Hepatocyte (in vitro differentiated cells): Measurements from ENCODE around the gene WDR91. TPM values are rescaled to one million over a fixed set of nuclear protein-coding genes. Genes with fewer than 3 reads are reported as not detected.
A peak's percentile ranks its signal among the peaks of the same experiment; 100 is the strongest.

Experiments used
- DNase-seq: peaks from one replicate; pipeline ENCODE4 v3.0.0-alpha.2; 2016; ENCODE audit warnings: low spot score
- H2AFZ ChIP-seq: fragments of 200-600 bp; sonication (generic); 2 replicates; pipeline ENCODE4 v1.6.0; 2016; ENCODE audit warnings: antibody characterized with exemption, mild to moderate bottlenecking
- H3K27ac ChIP-seq: fragments of 200-600 bp; sonication (generic); 2 replicates; pipeline ENCODE4 v1.5.1; 2016; ENCODE audit warnings: mild to moderate bottlenecking
- H3K27me3 ChIP-seq: fragments of 200-600 bp; sonication (generic); 2 replicates; pipeline ENCODE4 v1.6.1; 2016
- H3K36me3 ChIP-seq: fragments of 200-600 bp; sonication (generic); replicated peaks from 2 replicates; pipeline ENCODE4 v1.5.1; 2016; ENCODE audit warnings: low read depth; ENCODE audit not compliant: insufficient read depth
- H3K4me1 ChIP-seq: fragments of 200-600 bp; sonication (generic); 2 replicates; pipeline ENCODE4 v1.5.1; 2016; ENCODE audit warnings: mild to moderate bottlenecking, moderate library complexity; ENCODE audit not compliant: insufficient read depth
- H3K4me2 ChIP-seq: fragments of 200-600 bp; sonication (generic); 2 replicates; pipeline ENCODE4 v1.6.0; 2016
- H3K4me3 ChIP-seq: fragments of 200-600 bp; sonication (generic); 2 replicates; pipeline ENCODE4 v1.5.1; 2016; ENCODE audit warnings: mild to moderate bottlenecking
- H3K79me2 ChIP-seq: fragments of 200-600 bp; sonication (generic); 2 replicates; pipeline ENCODE4 v1.6.0; 2017; ENCODE audit warnings: mild to moderate bottlenecking
- H3K9me2 ChIP-seq: fragments of 200-600 bp; sonication (generic); replicated peaks from 2 replicates; pipeline ENCODE4 v1.6.0; 2017; ENCODE audit warnings: mild to moderate bottlenecking; ENCODE audit not compliant: insufficient read depth
- H3K9me3 ChIP-seq: fragments of 200-600 bp; sonication (generic); 2 replicates; pipeline ENCODE4 v1.5.1; 2016; ENCODE audit warnings: low read depth, mild to moderate bottlenecking
- H4K20me1 ChIP-seq: fragments of 200-600 bp; sonication (generic); 2 replicates; pipeline ENCODE4 v1.6.0; 2016; ENCODE audit warnings: mild to moderate bottlenecking; ENCODE audit not compliant: insufficient read depth, poor library complexity, severe bottlenecking
- EZH2 ChIP-seq: fragments of 200-600 bp; sonication (generic); IDR thresholded peaks from 2 replicates; pipeline ENCODE4 v1.6.1; 2016; ENCODE audit warnings: antibody characterized with exemption, mild to moderate bottlenecking, borderline replicate concordance
- EZH2phosphoT487 ChIP-seq: fragments of 200-600 bp; sonication (generic); IDR thresholded peaks from one replicate; pipeline ENCODE4 v1.6.1; 2018; ENCODE audit warnings: antibody characterized with exemption, mild to moderate bottlenecking, low read depth, moderate library complexity; ENCODE audit not compliant: unreplicated experiment, severe bottlenecking
- WGBS: methylation state at CpG from one replicate; pipeline ENCODE4 v1.1.6; 2016; ENCODE audit warnings: low lambda C conversion rate; ENCODE audit errors: missing lambda C conversion rate; 5-methylcytosine and 5-hydroxymethylcytosine counted together
- polyA plus RNA-seq: library from polyadenylated mRNA; unstranded; fragments of >200 nt; fragmentation: Nextera tagmentation; extraction: Ambion mirVana; gene quantifications from 2 replicates; pipeline ENCODE4 v1.2.1, GENCODE V29; 2016
- total RNA-seq: library from RNA; depleted of rRNA; stranded (reverse); fragments of >200 nt; gene quantifications from 2 replicates; pipeline ENCODE4 v1.2.3, GENCODE V29; 2014
- TF ChIP-seq, protein P1 (sequence below): fragments of 200-600 bp; sonication (generic); IDR thresholded peaks from 2 replicates; pipeline ENCODE4 v1.5.1; 2016; ENCODE audit warnings: antibody characterized with exemption, mild to moderate bottlenecking; ENCODE audit not compliant: poor library complexity

The WDR91 gene
- total and polyA plus RNA-seq, 2 experiments from 2014 or later, result 8.0 to 8.2 TPM

DNA sequence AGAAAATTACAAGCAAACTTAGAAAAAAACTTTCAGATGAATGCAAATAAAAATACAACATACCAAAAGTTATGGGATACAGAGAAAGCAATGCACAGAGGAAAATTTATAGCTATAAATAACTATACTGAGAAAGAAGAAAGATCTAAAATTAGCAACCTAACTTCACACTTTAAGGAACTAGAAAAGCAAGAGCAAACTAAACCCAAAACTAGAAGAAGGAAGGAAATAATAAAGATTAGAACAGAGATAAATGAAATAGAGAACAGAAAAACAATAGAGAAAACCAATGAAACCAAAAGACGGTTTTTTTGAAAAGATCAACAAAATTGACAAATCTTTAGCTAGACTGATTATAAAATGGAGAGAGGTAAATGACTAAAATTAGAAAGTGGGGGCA, 12.7 kb upstream of the WDR91 start:
- 92% methylated on average over 1 of the region's 1 CpG for WGBS
- TF ChIP-seq EZH2, result no peak
- no peak for TF ChIP-seq EZH2phosphoT487
- TF ChIP-seq, protein P1, sequence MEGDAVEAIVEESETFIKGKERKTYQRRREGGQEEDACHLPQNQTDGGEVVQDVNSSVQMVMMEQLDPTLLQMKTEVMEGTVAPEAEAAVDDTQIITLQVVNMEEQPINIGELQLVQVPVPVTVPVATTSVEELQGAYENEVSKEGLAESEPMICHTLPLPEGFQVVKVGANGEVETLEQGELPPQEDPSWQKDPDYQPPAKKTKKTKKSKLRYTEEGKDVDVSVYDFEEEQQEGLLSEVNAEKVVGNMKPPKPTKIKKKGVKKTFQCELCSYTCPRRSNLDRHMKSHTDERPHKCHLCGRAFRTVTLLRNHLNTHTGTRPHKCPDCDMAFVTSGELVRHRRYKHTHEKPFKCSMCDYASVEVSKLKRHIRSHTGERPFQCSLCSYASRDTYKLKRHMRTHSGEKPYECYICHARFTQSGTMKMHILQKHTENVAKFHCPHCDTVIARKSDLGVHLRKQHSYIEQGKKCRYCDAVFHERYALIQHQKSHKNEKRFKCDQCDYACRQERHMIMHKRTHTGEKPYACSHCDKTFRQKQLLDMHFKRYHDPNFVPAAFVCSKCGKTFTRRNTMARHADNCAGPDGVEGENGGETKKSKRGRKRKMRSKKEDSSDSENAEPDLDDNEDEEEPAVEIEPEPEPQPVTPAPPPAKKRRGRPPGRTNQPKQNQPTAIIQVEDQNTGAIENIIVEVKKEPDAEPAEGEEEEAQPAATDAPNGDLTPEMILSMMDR, result no peak
- no peak overlapping the region for H3K4me3 ChIP-seq
- no peaks in the 10 kb centered on the region for H3K36me3 ChIP-seq
- no peaks in the 10 kb centered on the region for H3K27me3 ChIP-seq
- H3K4me1 ChIP-seq, result no peaks in the 10 kb centered on the region
- no peak overlapping the region for H2AFZ ChIP-seq
- no peaks in the 10 kb centered on the region for H3K79me2 ChIP-seq
- DNase-seq, result no peak
- H3K9me3 ChIP-seq, result no peaks in the 10 kb centered on the region
- no peak overlapping the region for H3K4me2 ChIP-seq
- no peak overlapping the region for H3K27ac ChIP-seq
- H3K9me2 ChIP-seq, result no peaks in the 10 kb centered on the region
- no peaks in the 10 kb centered on the region for H4K20me1 ChIP-seq

DNA sequence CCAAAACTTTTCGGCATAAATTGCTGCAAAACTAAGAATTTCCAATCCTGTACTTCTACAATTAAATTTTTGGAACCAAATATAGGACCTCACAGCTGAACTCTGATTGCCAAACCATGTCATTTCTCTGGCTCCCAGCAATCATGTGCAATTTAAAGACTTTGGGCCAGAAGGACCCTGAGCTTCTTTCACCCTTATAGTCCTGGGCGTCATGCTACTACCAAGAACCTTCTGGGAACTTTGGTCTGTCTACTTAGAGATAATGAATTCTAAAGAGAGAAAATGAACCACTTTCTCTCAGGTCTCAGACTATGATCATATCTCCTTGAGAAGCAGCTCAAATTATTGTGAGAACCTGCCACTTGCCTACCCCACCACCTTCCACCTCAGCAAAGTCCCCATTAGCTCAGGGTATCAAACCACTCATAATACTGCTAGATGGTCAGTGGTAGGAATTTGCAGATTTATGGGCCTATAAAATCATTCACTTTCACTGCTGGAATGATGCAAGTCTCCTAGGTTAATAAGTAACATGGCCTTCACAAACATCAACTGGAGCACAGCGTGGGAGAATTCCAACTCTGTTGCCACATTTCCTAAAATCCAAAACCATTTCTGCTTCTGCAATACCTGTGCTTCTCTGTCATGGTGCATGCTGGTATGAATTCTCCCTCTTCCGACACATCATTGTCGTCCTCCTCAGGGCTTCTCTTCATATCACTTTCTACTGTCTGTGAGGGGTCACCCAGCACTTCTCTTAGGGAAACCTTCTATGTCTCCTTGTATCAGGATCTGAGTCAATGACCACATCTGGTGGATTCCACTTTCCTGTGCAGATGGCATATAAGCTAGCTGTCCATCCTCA, 6.6 kb upstream of the WDR91 start:
- H3K27me3 ChIP-seq, result no peaks in the 10 kb centered on the region
- H3K4me1 ChIP-seq, result no peaks in the 10 kb centered on the region
- H3K9me3 ChIP-seq, result no peaks in the 10 kb centered on the region
- no peak overlapping the region for H2AFZ ChIP-seq
- no peak overlapping the region for H3K4me3 ChIP-seq
- H3K27ac ChIP-seq, result no peak overlapping the region
- no peaks in the 10 kb centered on the region for H3K9me2 ChIP-seq
- no peaks in the 10 kb centered on the region for H3K36me3 ChIP-seq
- H4K20me1 ChIP-seq, result no peaks in the 10 kb centered on the region
- H3K79me2 ChIP-seq, result no peaks in the 10 kb centered on the region
- DNase-seq, result peak; percentile 34
- 81% methylated on average over 5 of the region's 5 CpGs for WGBS
- H3K4me2 ChIP-seq, result no peak overlapping the region
- TF ChIP-seq EZH2, result no peak
- TF ChIP-seq, protein P1, result no peak
- TF ChIP-seq EZH2phosphoT487, result no peak

DNA sequence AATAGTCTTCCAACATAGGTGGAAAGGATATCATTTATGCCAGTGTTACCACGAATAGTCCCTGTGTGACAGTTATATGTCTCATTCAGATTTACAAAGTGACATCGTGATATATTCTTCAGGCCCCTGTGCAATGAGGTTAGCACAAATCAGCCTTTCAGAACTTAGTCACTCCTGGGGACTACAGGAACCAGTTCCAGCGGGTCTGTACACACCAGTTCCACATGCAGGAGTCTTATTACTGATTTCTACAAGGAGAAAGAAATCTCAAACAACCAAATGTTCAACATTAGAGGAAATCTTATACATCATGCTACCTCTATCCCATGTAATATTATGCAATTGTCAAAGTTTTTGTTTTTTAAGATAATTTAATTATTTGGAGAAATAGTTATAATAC, 4.4 kb upstream of the WDR91 start:
- DNase-seq, result no peak
- Histone ChIP-seq H3K4me3 (no peak overlapping the region), H3K4me2 (no peak overlapping the region), H3K9me2 (no peaks in the 10 kb centered on the region), H3K79me2 (no peaks in the 10 kb centered on the region), H2AFZ (no peak overlapping the region), H3K9me3 (no peaks in the 10 kb centered on the region), H4K20me1 (no peaks in the 10 kb centered on the region), H3K36me3 (no peaks in the 10 kb centered on the region), H3K4me1 (no peaks in the 10 kb centered on the region), H3K27me3 (no peaks in the 10 kb centered on the region), H3K27ac (no peak overlapping the region)
- 89% methylated on average over 3 of the region's 3 CpGs for WGBS
- TF ChIP-seq EZH2 (no peak), EZH2phosphoT487 (no peak)
- TF ChIP-seq, protein P1, result no peak
